ENCODE data around the gene GASK1A.
"Not testable (repeated sequence)": the region's sequence is repeated elsewhere in the genome, so short reads cannot be mapped to it uniquely, and the experiment has no call there.

The GASK1A gene

GRCh38 chr3:43062040-43062563 lies 83.0 kb downstream of the GASK1A start:
- DNase-seq (ENCODE audit: low read depth), result no peak

DNA sequence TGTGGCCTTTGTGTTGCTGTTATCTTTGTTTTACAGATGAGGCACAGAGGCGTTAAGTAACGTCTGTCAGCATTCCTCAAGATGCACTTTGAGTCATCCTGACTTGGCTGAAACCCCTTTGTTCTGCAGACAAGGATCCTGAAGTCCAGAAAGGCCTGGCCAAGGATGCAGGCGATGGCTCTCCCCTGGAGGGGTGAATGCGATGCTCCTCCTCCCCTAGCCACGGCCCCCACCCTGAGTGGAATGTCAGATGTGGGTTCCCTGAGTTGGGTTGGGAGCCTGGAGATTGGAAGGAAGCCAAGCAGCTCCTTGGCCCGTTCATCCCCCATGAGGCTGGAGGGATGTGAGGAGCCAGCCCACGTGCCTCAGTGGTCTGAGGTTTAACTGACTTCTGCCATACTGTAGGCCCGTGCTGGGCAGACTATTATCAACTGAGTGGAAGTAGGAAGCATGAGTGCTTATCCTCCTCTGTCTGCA lies 83.5 kb downstream of the GASK1A start:
- DNase-seq (ENCODE audit: low read depth), result no peak

GRCh38 chr3:43063114-43063513 lies 84.0 kb downstream of the GASK1A start:
- DNase-seq (ENCODE audit: low read depth), result no peak

- not testable (repeated sequence) for DNase-seq (ENCODE audit: low read depth)
Measured at GRCh38 chr3:43070670-43071069, 91.6 kb downstream of the GASK1A start.

GRCh38 chr3:43071313-43071893 lies 92.3 kb downstream of the GASK1A start:
- DNase-seq (ENCODE audit: low read depth), result no peak

DNA sequence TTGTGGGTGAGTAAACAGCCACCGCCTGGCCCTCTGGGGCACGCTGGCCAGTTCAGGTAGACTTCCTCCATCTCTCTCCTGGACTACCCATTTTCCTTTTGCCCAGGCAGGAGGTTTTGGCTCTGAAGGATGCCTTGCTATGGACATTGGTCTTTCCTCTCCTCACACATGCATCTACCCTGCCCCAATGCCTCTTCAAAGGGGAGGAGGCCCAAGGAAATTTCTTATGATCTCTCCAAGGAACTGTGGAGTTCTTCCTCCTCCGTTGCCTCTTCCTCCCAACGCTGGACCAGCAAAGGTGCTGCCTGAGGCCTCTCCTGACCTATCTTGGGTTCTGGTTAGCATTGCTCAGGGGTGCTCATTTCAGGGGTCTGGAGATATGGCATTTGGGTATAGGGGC lies 93.2 kb downstream of the GASK1A start:
- no peak for DNase-seq (ENCODE audit: low read depth)

GRCh38 chr3:43073116-43073835 lies 94.2 kb downstream of the GASK1A start:
- DNase-seq (ENCODE audit: low read depth), result no peak

- DNase-seq (ENCODE audit: low read depth), result no peak
Measured at GRCh38 chr3:43073836-43074220, 94.7 kb downstream of the GASK1A start.

GRCh38 chr3:43074482-43074881 lies 95.4 kb downstream of the GASK1A start:
- DNase-seq (ENCODE audit: low read depth), result no peak

GRCh38 chr3:43074901-43075689 lies 96.0 kb downstream of the GASK1A start:
- DNase-seq (ENCODE audit: low read depth), result no peak

GRCh38 chr3:43075904-43076661 lies 97.0 kb downstream of the GASK1A start:
- DNase-seq (ENCODE audit: low read depth), result no peak

DNA sequence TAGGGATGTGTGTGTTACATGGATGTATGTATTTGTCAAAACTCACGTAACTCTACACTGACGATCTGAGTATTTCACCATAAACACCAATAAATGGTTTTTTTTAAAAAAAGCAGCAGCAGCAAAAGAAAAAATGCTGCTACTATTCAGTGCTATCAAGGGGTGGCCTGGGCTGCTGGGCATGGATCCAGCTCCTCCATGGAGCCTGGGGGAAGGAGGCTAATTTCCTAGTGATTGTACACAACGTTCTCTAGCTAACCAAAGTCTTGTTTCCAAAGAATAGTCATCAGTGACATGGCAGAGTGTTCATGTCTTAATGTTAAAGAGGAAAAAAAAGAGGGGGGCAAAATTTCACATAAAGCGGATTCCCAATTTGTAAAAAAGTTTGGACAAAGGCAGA lies 97.7 kb downstream of the GASK1A start:
- no peak for DNase-seq (ENCODE audit: low read depth)

DNA sequence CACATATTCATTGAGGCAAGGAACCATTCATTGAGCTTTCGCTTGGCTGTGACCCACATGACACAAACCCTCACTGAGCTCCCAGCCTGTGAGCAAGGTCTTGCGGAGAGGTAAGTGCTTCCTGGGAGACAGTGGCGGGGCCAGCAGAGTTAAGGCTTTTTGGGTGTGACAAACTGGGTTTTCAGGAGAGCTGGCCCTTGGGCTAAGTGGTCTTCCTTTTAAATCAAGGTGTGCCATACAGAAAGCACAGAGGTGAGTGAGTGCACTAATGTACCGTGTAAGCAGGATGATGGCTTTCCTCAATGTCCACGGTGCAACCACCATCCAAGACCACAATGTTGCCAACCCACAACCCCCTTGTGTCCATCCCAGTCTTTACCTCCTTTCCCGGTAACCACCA lies 98.2 kb downstream of the GASK1A start:
- no peak for DNase-seq (ENCODE audit: low read depth)

DNA sequence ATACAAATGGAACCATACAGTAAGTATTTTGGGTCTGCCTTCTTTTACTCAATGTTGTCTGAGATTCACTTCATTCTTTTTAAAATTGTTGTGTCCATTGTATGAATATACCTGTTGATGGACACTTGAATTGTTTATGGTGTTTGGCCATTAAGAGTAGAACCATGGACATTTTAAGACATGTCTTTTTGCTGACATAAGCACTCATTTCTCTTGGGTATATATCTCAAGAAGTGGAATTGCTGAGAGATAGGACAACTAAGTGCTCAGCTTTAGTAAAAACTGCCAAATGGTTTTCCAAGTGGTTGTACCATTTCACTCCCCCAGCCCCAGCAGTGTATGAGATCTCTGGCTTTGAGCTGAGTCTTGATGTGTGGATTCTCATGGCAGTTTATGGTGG lies 98.6 kb downstream of the GASK1A start:
- DNase-seq (ENCODE audit: low read depth), result no peak

DNA sequence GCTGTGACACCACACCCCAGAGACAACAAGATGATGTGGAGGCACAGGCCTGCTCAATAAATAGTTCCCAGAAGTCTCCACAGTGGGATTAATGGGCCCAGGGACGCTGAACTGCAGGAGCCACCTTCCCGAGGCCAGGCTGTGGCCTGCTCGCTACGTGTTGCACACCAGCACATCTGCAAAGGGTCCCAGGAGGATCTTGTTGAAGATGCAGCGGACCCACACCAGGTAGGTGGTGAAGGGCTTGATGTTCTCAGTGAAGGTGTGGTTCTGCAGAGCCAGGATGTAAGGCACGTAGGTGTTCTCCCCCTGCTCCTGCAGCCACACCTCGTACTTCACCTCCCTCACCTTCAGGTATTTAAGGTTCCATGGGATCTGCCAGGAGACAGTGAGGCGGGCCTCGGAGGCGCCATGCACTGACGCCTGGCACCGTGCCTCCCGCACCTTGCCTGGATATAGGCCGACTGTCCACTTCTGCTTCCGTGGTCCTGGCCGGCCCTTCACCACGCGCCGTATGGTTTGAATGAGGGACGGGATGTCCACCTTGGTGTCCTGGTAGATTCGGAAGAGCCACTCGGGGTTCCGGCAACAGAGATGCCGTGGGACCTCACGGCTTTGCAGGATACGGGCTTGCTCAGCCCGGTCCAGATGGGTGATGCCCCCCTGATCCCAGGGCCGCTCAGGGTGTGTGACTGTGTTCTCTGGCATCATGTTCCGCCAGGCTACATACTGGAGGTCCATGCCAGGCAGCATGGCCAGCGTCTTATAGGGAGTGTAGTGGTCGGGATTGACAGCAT lies 100.6 kb downstream of the GASK1A start:
- no peak for DNase-seq (ENCODE audit: low read depth)

DNA sequence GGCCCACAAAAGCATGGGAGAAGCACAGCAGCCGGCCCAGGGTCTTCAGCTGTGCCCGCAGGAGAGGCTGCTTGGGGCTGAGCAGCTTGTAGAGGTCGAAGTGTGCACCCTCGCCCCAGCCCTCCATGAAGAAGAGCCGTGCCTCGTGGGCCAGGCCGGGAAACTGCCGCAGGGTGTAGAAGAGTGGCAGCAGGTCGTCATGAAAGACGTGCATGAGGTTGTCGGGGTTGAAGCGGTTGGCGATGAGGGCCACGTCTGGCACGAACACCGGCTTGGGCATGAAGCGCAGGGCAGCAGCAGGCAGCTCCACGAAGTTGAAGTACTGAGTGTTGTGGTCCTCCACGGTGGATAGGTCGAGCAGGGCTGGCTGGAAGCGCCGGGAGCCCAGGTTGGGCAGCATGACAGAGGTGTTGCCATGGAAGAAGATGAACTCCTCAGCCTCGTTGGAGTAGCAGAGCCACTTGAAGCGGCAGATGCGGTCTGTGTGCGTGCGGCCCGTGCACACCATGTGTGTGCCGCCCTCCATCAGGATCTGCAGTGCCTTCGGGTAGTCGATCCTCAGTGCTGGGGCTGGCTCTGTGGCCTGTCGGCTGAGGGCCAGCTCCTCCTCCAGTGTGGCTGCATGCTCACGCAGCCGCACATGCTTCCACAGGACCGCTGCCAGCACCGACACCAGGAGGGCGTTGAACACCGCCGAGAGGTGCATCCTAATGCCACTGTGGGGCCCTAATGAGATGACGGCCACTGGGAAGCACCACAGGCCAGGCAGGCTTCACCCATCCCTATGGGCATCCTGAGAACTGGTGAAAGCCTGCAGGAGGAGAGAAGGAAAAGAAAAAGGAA lies 101.8 kb downstream of the GASK1A start:
- no peak for DNase-seq (ENCODE audit: low read depth)

DNA sequence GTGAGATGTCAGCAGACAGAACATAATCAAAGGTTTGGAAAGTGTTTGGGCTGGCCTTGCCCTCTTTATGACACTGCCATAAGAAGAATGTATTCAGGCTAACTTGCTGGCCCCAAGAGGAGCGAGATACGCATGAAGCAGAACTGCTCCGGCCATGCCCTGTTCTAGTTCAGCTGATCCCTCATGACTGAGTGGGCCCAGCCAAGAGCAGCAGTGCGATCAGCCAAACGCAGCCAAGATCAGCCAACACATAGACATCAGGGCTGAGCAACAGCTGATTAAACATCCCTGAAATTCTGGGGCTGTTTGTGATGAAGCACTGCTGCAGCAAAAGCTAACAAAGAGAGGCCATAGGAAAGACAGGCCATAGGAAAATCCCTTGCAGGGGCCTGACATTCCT lies 102.7 kb downstream of the GASK1A start:
- DNase-seq (ENCODE audit: low read depth), result no peak

DNA sequence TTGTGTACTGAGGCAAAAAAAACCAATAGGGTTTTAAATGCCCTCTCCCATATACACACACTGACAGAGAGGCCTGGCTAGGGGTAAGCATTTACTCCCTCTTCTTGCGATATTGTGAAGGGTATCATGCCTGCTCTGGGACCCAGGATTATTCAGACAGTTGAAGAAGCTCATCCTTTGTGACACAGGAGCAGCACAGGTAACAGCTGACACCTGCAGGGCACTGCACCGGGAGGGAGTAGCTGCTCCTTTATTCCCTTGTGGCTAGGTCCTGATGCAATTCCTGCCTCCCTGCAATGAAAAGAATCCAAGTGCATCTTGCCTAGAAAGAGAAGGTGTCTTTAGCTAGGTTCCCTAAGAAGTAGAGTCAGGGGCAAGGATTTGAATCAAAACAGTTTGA lies 103.3 kb downstream of the GASK1A start:
- no peak for DNase-seq (ENCODE audit: low read depth)

DNA sequence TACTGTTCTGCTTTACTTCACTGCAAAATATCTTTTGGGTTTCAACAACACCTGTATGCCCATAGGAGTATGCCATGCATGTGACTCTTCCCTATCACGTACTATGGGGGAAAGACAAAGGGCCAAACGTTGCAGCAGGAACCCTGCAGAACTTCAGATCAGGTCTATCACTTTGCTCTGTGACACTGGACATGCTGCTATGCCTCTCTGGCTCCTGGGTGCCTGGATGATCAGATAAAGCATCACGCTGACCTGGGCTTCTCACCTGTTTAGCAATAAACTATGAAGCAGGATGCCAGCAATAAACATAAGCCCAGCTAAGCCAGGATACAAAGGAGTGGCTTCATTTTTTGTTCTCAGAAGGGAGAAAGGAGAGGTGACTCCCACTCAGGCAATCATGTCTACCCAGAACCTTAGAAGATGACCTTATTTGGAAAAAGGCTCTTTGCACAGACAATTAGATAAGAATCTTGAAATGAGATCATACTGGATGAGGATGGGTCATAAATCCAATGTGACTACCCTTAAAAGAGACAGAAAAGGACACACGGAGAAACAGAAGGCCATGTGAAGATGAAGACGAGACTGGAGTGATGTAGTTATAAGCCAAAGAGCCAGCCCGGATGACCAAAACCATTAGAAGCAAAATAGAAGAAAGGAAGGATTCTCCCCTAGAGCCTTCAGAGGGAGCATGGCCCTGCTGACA lies 107.5 kb downstream of the GASK1A start:
- DNase-seq (ENCODE audit: low read depth), result no peak
